WTC11 (cell line): Measurements from ENCODE around the gene HECTD4. TPM values are rescaled to one million over a fixed set of nuclear protein-coding genes. Genes with fewer than 3 reads are reported as not detected.

Experiments
- ATAC-seq: fragments of 200-7000 bp; cut with Tn5 transposase; 2 replicates; pipeline ENCODE4 v1.10.0; 2021; ENCODE audit warnings: mild to moderate bottlenecking, moderate library complexity
- CTCF ChIA-PET: fragments of 300-600 bp; sonication (Branson Sonifier 250); formaldehyde crosslinking; loops from one replicate; lab custom pipeline; 2021; ENCODE audit warnings: antibody characterized with exemption; lab: Charles Lee
- POLR2A ChIA-PET: fragments of 350-600 bp; sonication (Branson Sonifier 250); formaldehyde crosslinking; loops from one replicate; lab custom pipeline; 2021; ENCODE audit warnings: antibody characterized with exemption; lab: Charles Lee
- DNase-seq: peaks from one replicate; pipeline ENCODE4 v3.0.0; 2021; ENCODE audit warnings: low spot score
- H3K27ac Mint-ChIP-seq: 2 replicates; pipeline ENCODE4 v1.8.0; 2021; ENCODE audit warnings: mixed read lengths
- H3K27me3 Mint-ChIP-seq: 2 replicates; pipeline ENCODE4 v1.8.0; 2021; ENCODE audit warnings: low read depth, mild to moderate bottlenecking, moderate library complexity, mixed read lengths
- H3K36me3 Mint-ChIP-seq: 2 replicates; pipeline ENCODE4 v1.8.0; 2021; ENCODE audit warnings: mixed read lengths
- H3K4me1 Mint-ChIP-seq: 2 replicates; pipeline ENCODE4 v1.8.0; 2022; ENCODE audit warnings: mixed read lengths
- H3K4me3 Mint-ChIP-seq: 2 replicates; pipeline ENCODE4 v1.8.0; 2021; ENCODE audit warnings: mild to moderate bottlenecking, moderate library complexity, mixed read lengths
- H3K9me3 Mint-ChIP-seq: 2 replicates; pipeline ENCODE4 v1.8.0; 2021; ENCODE audit warnings: mixed read lengths
- CDX4 ChIP-seq: fragments of 250-450 bp; sonication (Bioruptor Pico); IDR thresholded peaks from 2 replicates; pipeline ENCODE4 v1.9.0; 2021; ENCODE audit warnings: moderate library complexity, mild to moderate bottlenecking, inconsistent platforms, borderline replicate concordance
- EMX1 ChIP-seq: fragments of 250-450 bp; sonication (Bioruptor Pico); IDR thresholded peaks from 2 replicates; pipeline ENCODE4 v1.8.0; 2021; ENCODE audit warnings: mild to moderate bottlenecking
- ERG ChIP-seq: fragments of 250-450 bp; sonication (Bioruptor Pico); IDR thresholded peaks from 2 replicates; pipeline ENCODE4 v1.8.0; 2021; ENCODE audit warnings: mild to moderate bottlenecking
- ESRRA ChIP-seq: sonication (generic); formaldehyde crosslinking; IDR thresholded peaks from 2 replicates; pipeline ENCODE4 v1.8.1; 2022; ENCODE audit warnings: mild to moderate bottlenecking, missing genetic modification reagents, borderline replicate concordance
- ETV6 ChIP-seq: sonication (generic); formaldehyde crosslinking; IDR thresholded peaks from 2 replicates; pipeline ENCODE4 v1.8.1; 2022; ENCODE audit warnings: mild to moderate bottlenecking, missing genetic modification reagents
- FOXK1 ChIP-seq: sonication (generic); formaldehyde crosslinking; IDR thresholded peaks from 2 replicates; pipeline ENCODE4 v1.8.0; 2022; ENCODE audit warnings: mild to moderate bottlenecking, moderate library complexity, missing genetic modification reagents
- FOXP1 ChIP-seq: sonication (generic); formaldehyde crosslinking; IDR thresholded peaks from 2 replicates; pipeline ENCODE4 v1.8.0; 2022; ENCODE audit warnings: missing genetic modification reagents, mild to moderate bottlenecking, moderate library complexity, borderline replicate concordance
- FOXP4 ChIP-seq: sonication (generic); formaldehyde crosslinking; IDR thresholded peaks from 2 replicates; pipeline ENCODE4 v1.8.0; 2022; ENCODE audit warnings: mild to moderate bottlenecking, missing genetic modification reagents
- GRHL2 ChIP-seq: fragments of 250-450 bp; sonication (Bioruptor Pico); IDR thresholded peaks from 2 replicates; pipeline ENCODE4 v1.8.0; 2022; ENCODE audit warnings: mild to moderate bottlenecking, moderate library complexity; ENCODE audit not compliant: insufficient replicate concordance, severe bottlenecking
- HMGA2 ChIP-seq: fragments of 250-450 bp; sonication (Bioruptor Pico); IDR thresholded peaks from 2 replicates; pipeline ENCODE4 v1.4.0; 2021; ENCODE audit warnings: mild to moderate bottlenecking, moderate library complexity
- IRF2 ChIP-seq: sonication (generic); formaldehyde crosslinking; IDR thresholded peaks from 2 replicates; pipeline ENCODE4 v1.8.0; 2022; ENCODE audit warnings: low read depth, missing genetic modification reagents, borderline replicate concordance
- JAZF1 ChIP-seq: fragments of 250-450 bp; sonication (Bioruptor Pico); IDR thresholded peaks from 2 replicates; pipeline ENCODE4 v1.9.0; 2021; ENCODE audit warnings: moderate library complexity, mild to moderate bottlenecking, inconsistent platforms
- JUN ChIP-seq: sonication (generic); formaldehyde crosslinking; IDR thresholded peaks from 2 replicates; pipeline ENCODE4 v1.8.0; 2023; ENCODE audit warnings: mild to moderate bottlenecking, missing genetic modification reagents
- MXD4 ChIP-seq: fragments of 250-450 bp; sonication (Bioruptor Pico); IDR thresholded peaks from 2 replicates; pipeline ENCODE4 v1.8.0; 2021; ENCODE audit warnings: mild to moderate bottlenecking, moderate library complexity, borderline replicate concordance
- NFYB ChIP-seq: sonication (generic); formaldehyde crosslinking; conservative IDR thresholded peaks from 2 replicates; pipeline ENCODE4 v1.8.0; 2022; ENCODE audit warnings: low read depth, missing genetic modification reagents
- NR1H2 ChIP-seq: sonication (generic); formaldehyde crosslinking; IDR thresholded peaks from 2 replicates; pipeline ENCODE4 v1.9.0; 2021; ENCODE audit warnings: mild to moderate bottlenecking, moderate library complexity, missing genetic modification reagents
- NR3C1 ChIP-seq: sonication (generic); formaldehyde crosslinking; conservative IDR thresholded peaks from 2 replicates; pipeline ENCODE4 v1.8.1; 2023; ENCODE audit warnings: low read depth, mild to moderate bottlenecking, missing genetic modification reagents
- PRDM15 ChIP-seq: sonication (generic); formaldehyde crosslinking; IDR thresholded peaks from 2 replicates; pipeline ENCODE4 v1.8.0; 2022; ENCODE audit warnings: missing genetic modification reagents
- SMAD3 ChIP-seq: sonication (generic); formaldehyde crosslinking; IDR thresholded peaks from 2 replicates; pipeline ENCODE4 v1.8.0; 2022; ENCODE audit warnings: missing genetic modification reagents, mild to moderate bottlenecking, borderline replicate concordance
- ZNF219 ChIP-seq: sonication (generic); formaldehyde crosslinking; IDR thresholded peaks from 2 replicates; pipeline ENCODE4 v1.8.0; 2023; ENCODE audit warnings: missing genetic modification reagents, mild to moderate bottlenecking, borderline replicate concordance
- ZNF416 ChIP-seq: fragments of 250-450 bp; sonication (Bioruptor Pico); IDR thresholded peaks from 2 replicates; pipeline ENCODE4 v1.9.0; 2021; ENCODE audit warnings: mild to moderate bottlenecking, inconsistent platforms
- ZNF512 ChIP-seq: sonication (generic); formaldehyde crosslinking; IDR thresholded peaks from 2 replicates; pipeline ENCODE4 v1.8.1; 2022; ENCODE audit warnings: missing genetic modification reagents, borderline replicate concordance
- ZSCAN18 ChIP-seq: fragments of 250-450 bp; sonication (Bioruptor Pico); IDR thresholded peaks from 2 replicates; pipeline ENCODE4 v2.1.2; 2022; ENCODE audit warnings: mild to moderate bottlenecking, moderate library complexity
- total RNA-seq: library from RNA; stranded (reverse); gene quantifications from 3 replicates; pipeline ENCODE4 v1.2.3, GENCODE V29; 2021

The HECTD4 gene
- total RNA-seq, 1 experiment from 2014 or later, result 31.7 TPM

GRCh38 chr12:112182499-112182898, 199.7 kb downstream of the HECTD4 start (continued):
- TF ChIP-seq FOXP4 (CRISPR knock-in tag) (no peak), JUN (CRISPR knock-in tag) (no peak), GRHL2 (CRISPR knock-in tag) (no peak), FOXK1 (CRISPR knock-in tag) (no peak), ZNF416 (CRISPR knock-in tag) (no peak)

- Mint-ChIP-seq H3K27ac (peak overlapping the region; percentile 63), H3K4me1 (peaks cover 17% of the 10 kb centered on the region), H3K4me3 (no peak overlapping the region), H3K9me3 (no peaks in the 10 kb centered on the region), H3K27me3 (no peaks in the 10 kb centered on the region), H3K36me3 (peaks cover 20% of the 10 kb centered on the region)
- ChIA-PET POLR2A (no interaction called here), CTCF (interaction anchor here (2.1 kb wide), 1 partner anchor 18 kb away, joined by 11 read pairs; no protein-coding TSS in a partner anchor)
- ATAC-seq (no peak), DNase-seq (no peak)
- TF ChIP-seq FOXP1 (CRISPR knock-in tag) (no peak), NR3C1 (CRISPR knock-in tag) (no peak), IRF2 (no peak), ERG (CRISPR knock-in tag) (no peak), ETV6 (CRISPR knock-in tag) (no peak), NFYB (no peak), MXD4 (CRISPR knock-in tag) (no peak)
These were observed 201.8 kb downstream of the HECTD4 start for GRCh38 chr12:112180422-112180821.

- POLR2A ChIA-PET, result no interaction called here
- ATAC-seq, result peak; percentile 62
- Mint-ChIP-seq H3K27me3 (no peaks in the 10 kb centered on the region), H3K4me1 (peaks cover 17% of the 10 kb centered on the region), H3K4me3 (no peak overlapping the region), H3K27ac (peak overlapping the region; percentile 63), H3K36me3 (peaks cover 25% of the 10 kb centered on the region), H3K9me3 (no peaks in the 10 kb centered on the region)
- TF ChIP-seq CDX4 (CRISPR knock-in tag) (no peak), SMAD3 (CRISPR knock-in tag) (no peak), PRDM15 (CRISPR knock-in tag) (no peak), ZNF219 (no peak), ZNF512 (CRISPR knock-in tag) (no peak), ESRRA (CRISPR knock-in tag) (no peak), NR1H2 (CRISPR knock-in tag) (no peak), ZSCAN18 (no peak), EMX1 (no peak), HMGA2 (CRISPR knock-in tag) (no peak), JAZF1 (no peak)
- CTCF ChIA-PET, result interaction anchor here (2.1 kb wide), 1 partner anchor 18 kb away, joined by 11 read pairs; no protein-coding TSS in a partner anchor
- no peak for DNase-seq
These were observed 202.3 kb downstream of the HECTD4 start for GRCh38 chr12:112179916-112180315.
